ENCODE measurements around the gene TEX54. TPM values are rescaled to one million over a fixed set of nuclear protein-coding genes. Genes with fewer than 3 reads are reported as not detected.

The TEX54 gene
- total and polyA plus RNA-seq, 2 of the 13 experiments (the other 11 are each of a cell fraction or from before 2014, with no cell fraction given): not detected

GRCh38 chr11:62860835-62861563 lies 28.4 kb upstream of the TEX54 start:
- peak overlapping the region in 1 of 3 experiments; percentile 20; a peak in 1 of 6 replicates for H3K4me3 ChIP-seq (replicated peaks in 1 of 3; ENCODE audit: insufficient read depth in 1 of 3, low read depth in 2 of 3, low read length in 3 of 3)
- peak overlapping the region; percentile 47 for H3K4me2 ChIP-seq (ENCODE audit: low read depth, low read length)
- in situ Hi-C loops (cut with HindIII; ENCODE audit: extremely low pct_ligation_motif_present, low pct_unique_long_range_greater_than_20kb) (no loop called here), intact Hi-C loops (cut with micrococcal nuclease; ENCODE audit: unreplicated experiment) (loop anchor here (5.0 kb wide), 1 partner anchor 129 kb away; no protein-coding TSS in a partner anchor)
- H3K36me3 ChIP-seq (replicated peaks in 1 of 2; ENCODE audit: control insufficient read depth in 1 of 2, insufficient read depth in 2 of 2, low read length in 2 of 2): peaks cover 3 to 10% of the 10 kb centered on the region in 2 experiments; a peak in 2 of 5 replicates
- no peaks in the 10 kb centered on the region for H3K9me3 ChIP-seq (ENCODE audit: low read length)
- BruUV-seq (replicated peaks): no TSS peak
- WGBS (ENCODE audit: low lambda C conversion rate): 27% methylated on average over 5 of the region's 5 CpGs
- no peak for FAIRE-seq
- POLR2A ChIA-PET: interaction anchor here (0.9 to 2.4 kb wide), 11 partner anchors 9 to 196 kb away, joined by 3 to 39 read pairs (median 5); partner anchors contain the start of genes C11orf98, CSKMT, LBHD1 and SLC3A2
- no peaks in the 10 kb centered on the region; a peak in 1 of 5 replicates for H3K27me3 ChIP-seq (ENCODE audit: control insufficient read depth in 1 of 2, insufficient read depth in 2 of 2, low read length in 2 of 2)
- no peak for DNase-seq (ENCODE audit: low spot score)
- peak overlapping the region; percentile 59 for H3K27ac ChIP-seq (ENCODE audit: extremely low read length, insufficient read depth, low read length)
- H4K20me1 ChIP-seq (ENCODE audit: insufficient read depth, low read length): no peaks in the 10 kb centered on the region
- H3K4me1 ChIP-seq (ENCODE audit: insufficient read depth, low read length): peaks cover 67% of the 10 kb centered on the region
- H3K9ac ChIP-seq (ENCODE audit: insufficient read depth, low read depth, low read length): peak overlapping the region; percentile 44; the same call in 1 of the 2 replicates
- H2AFZ ChIP-seq (ENCODE audit: low read length): no peak overlapping the region
- peak; percentile 48 for ATAC-seq
- H3K79me2 ChIP-seq (ENCODE audit: insufficient read depth, low read length): peaks cover 69% of the 10 kb centered on the region
- CTCF ChIA-PET (ENCODE audit: low intra/inter-chr PET ratio, low total read pairs): interaction anchor here (3.0 kb wide), 1 partner anchor 74 kb away, joined by 25 read pairs; the partner anchor contains the start of gene TMEM179B
- TF ChIP-seq NFE2L2 (IDR thresholded peaks at IDR 0.05; ENCODE audit: low read length): no peak
- TF ChIP-seq, protein P1, sequence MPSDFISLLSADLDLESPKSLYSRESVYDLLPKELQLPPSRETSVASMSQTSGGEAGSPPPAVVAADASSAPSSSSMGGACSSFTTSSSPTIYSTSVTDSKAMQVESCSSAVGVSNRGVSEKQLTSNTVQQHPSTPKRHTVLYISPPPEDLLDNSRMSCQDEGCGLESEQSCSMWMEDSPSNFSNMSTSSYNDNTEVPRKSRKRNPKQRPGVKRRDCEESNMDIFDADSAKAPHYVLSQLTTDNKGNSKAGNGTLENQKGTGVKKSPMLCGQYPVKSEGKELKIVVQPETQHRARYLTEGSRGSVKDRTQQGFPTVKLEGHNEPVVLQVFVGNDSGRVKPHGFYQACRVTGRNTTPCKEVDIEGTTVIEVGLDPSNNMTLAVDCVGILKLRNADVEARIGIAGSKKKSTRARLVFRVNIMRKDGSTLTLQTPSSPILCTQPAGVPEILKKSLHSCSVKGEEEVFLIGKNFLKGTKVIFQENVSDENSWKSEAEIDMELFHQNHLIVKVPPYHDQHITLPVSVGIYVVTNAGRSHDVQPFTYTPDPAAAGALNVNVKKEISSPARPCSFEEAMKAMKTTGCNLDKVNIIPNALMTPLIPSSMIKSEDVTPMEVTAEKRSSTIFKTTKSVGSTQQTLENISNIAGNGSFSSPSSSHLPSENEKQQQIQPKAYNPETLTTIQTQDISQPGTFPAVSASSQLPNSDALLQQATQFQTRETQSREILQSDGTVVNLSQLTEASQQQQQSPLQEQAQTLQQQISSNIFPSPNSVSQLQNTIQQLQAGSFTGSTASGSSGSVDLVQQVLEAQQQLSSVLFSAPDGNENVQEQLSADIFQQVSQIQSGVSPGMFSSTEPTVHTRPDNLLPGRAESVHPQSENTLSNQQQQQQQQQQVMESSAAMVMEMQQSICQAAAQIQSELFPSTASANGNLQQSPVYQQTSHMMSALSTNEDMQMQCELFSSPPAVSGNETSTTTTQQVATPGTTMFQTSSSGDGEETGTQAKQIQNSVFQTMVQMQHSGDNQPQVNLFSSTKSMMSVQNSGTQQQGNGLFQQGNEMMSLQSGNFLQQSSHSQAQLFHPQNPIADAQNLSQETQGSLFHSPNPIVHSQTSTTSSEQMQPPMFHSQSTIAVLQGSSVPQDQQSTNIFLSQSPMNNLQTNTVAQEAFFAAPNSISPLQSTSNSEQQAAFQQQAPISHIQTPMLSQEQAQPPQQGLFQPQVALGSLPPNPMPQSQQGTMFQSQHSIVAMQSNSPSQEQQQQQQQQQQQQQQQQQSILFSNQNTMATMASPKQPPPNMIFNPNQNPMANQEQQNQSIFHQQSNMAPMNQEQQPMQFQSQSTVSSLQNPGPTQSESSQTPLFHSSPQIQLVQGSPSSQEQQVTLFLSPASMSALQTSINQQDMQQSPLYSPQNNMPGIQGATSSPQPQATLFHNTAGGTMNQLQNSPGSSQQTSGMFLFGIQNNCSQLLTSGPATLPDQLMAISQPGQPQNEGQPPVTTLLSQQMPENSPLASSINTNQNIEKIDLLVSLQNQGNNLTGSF (CRISPR knock-in tag; IDR thresholded peaks at IDR 0.05): no peak
- TF ChIP-seq CEBPG (CRISPR knock-in tag; IDR thresholded peaks at IDR 0.05): peak; percentile 38; the same call in 1 of the 2 replicates
- TF ChIP-seq RARA (CRISPR knock-in tag; IDR thresholded peaks at IDR 0.05): 0 out of 2 replicates have a peak, but pooled peaks have one; percentile 10
- no peak for TF ChIP-seq FOXA1 (IDR thresholded peaks at IDR 0.05)
- 0 out of 2 replicates have a peak, but pooled peaks have one; percentile 49 for TF ChIP-seq FOXA1 (CRISPR knock-in tag; IDR thresholded peaks at IDR 0.05)
- peak; percentile 57; the same call in 1 of the 2 replicates for TF ChIP-seq CEBPB (IDR thresholded peaks at IDR 0.05; ENCODE audit: borderline replicate concordance, low read depth, low read length)
- TF ChIP-seq TFDP2 (CRISPR knock-in tag; IDR thresholded peaks at IDR 0.05): peak; percentile 12; the same call in 1 of the 2 replicates
- peak; percentile 5; the same call in 1 of the 2 replicates for TF ChIP-seq ZNF574 (CRISPR knock-in tag; IDR thresholded peaks at IDR 0.05)
- no peak for TF ChIP-seq ZFP82 (CRISPR knock-in tag; IDR thresholded peaks at IDR 0.05; ENCODE audit: borderline replicate concordance)
- TF ChIP-seq, protein P2, sequence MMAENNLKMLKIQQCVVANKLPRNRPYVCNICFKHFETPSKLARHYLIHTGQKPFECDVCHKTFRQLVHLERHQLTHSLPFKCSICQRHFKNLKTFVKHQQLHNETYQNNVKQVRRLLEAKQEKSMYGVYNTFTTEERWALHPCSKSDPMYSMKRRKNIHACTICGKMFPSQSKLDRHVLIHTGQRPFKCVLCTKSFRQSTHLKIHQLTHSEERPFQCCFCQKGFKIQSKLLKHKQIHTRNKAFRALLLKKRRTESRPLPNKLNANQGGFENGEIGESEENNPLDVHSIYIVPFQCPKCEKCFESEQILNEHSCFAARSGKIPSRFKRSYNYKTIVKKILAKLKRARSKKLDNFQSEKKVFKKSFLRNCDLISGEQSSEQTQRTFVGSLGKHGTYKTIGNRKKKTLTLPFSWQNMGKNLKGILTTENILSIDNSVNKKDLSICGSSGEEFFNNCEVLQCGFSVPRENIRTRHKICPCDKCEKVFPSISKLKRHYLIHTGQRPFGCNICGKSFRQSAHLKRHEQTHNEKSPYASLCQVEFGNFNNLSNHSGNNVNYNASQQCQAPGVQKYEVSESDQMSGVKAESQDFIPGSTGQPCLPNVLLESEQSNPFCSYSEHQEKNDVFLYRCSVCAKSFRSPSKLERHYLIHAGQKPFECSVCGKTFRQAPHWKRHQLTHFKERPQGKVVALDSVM (CRISPR knock-in tag; IDR thresholded peaks at IDR 0.05): peak; percentile 90
- 0 out of 2 replicates have a peak, but pooled peaks have one; percentile 13 for TF ChIP-seq ZNF629 (CRISPR knock-in tag; conservative IDR thresholded peaks at IDR 0.05)
